Left hindlimb (tissue), 1 donor: ENCODE results near the gene PDE2A.

ENCODE experiments used
- DNase-seq: peaks from one replicate; pipeline ENCODE4 v3.0.0-alpha.2; 2018

The PDE2A gene

DNA sequence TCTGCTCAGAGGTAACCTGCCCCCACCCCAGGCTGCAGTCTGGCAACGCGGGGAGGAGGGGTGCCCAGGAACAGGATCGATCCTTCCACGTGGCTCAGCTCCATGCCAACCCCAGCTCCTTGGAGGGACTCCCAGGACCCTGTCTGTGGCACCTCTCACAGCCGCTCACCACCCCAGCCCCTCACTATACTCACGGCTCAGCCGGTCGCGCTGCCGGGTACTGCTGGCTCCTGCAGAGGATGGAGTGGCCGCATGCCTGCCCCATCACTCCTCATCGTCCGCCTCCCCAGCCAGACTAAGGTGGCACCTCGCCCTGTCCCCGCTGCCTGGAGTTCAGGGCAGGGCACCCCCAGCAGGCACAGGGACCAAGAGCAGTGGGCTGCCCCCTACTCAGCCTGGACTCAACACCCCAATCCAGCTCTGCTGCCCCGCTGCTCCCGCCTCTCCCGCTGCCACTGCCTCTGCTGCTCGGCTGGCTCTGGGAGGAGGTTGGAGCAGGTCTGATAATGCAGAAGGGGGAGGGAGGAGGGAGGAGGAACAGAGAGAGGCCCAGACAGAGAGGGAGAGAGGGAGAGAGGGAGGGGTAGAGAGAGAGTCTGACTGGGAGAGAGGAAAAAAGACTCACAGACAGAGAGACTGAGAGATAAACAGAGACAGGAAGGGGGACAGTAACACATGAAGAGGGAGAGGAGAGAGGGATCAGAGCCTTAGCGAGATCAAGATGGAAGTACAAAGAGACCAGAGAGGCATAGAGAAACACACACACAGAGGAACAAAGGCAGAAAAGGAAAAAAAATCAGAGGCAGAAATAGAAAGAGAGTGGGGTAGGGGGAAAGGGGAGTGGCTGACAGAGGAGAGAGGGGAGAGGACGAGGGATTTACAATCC, at the start of gene PDE2A:
Gene PDE2A, minus strand, starts transcription at position 480 of the 886 bp plus-strand sequence. Its CDS starts 215 bp downstream, at position 265.
- no peak for DNase-seq

DNA sequence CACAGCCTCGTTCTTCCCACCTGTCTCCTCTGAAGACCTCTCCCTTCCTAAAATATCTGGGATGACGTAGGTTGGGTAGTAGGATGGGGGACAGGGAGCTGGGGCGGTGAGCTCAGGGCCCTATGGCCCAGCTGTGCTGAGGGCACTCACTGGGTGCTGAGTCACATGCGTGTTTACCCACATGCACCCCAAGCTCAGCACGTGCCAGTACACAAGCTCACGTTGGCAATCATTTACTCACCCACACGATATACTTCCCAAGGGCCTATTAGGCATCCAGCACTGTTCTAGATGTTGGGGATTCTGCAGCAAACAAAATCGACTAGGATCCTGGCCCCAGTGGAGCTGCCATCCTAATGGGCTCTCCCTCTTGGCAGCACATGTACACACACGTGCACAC, 49.3 kb upstream of the PDE2A start:
- no peak for DNase-seq

DNA sequence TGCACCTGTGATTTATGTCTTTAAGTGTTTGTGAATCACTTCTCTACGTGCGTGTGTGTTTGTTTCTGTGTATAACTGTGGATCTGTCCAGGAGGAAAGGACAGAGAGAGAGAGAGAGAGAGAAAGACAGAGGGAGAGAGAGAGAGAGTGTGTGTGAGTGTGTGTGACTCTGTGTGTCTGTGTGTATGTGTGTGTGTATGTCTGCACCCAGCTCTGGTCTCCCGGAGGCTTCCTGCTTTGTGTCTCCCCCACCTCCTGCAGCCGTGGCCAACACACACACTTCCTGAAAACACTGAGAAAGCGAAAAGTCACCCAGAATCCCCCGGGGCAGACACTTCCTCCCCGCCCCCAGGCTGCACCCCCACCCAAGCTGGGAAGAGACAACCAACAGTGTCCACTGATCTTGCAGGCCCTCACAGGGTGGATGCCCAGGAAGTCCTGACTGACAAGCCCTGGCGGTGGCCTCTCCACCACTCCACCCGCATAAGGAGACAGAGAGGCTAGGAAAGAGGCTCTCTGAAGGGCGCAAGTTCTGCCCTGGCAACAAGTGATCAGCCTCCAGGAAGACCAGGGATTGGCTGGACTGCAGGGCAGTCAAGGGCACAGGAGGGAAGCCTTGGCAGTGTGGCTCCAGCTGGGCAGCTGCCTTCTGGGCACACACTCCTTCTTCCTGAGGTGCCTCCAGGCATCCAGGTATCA, 48.0 kb upstream of the PDE2A start:
- DNase-seq, result peak; percentile 94

DNA sequence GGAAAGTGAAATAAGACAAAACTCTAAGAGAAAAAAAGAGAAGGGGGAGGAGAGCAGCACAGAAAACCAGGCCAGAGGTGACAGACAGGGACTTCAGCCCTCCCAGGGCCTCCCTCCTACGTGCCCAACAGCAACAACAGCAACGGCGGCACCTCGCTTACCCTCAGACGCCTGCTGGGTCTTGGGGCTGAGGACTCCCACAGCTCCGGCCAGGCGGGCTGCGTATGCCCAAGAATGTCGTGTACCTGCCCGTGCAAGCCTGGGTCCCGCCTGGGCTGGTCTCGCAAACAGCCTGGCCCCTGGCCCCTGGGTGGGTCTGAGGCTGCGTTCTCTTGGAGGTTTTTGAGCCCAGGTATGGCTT, 47.4 kb upstream of the PDE2A start:
- no peak for DNase-seq

DNA sequence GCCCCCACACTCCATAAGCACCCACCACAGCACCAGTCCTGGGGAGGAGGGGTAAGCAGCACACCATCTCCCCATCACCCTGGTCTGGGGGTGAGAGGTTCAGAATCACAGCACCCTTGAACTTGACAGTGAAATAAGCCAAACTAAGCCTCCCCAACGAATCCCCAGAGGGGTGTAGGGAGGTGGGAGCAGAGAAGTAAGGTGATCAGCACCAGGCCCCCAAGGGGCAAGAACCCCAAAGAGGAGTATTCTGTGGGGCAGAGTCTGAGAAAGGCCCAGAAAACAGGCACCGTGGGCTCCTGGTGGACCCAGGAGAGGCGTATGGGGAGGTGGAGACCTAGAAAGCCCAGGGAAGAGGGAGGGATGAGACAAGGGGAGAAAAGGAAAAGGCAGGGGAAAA, 47.1 kb upstream of the PDE2A start:
- no peak for DNase-seq

DNA sequence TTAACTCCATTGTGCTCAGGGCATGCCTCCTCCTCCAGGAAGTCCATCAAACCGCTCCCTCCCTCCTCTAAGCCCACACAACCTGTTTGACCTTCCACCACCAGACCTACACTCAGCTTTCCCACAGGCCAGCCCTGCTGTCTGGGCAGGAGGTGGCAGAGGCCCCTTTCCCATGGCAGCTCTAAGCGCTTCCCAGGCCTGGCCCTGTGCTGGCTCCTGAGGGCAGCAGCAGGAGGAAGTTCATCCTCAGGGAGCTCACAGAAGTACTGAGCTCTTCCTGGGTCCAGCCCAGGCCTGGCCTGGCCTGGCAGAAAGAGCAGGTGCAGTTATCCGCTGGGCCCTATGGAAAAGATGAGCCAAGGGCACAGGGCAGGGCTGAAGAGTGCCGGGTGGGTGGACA, 46.6 kb upstream of the PDE2A start:
- DNase-seq, result no peak

DNA sequence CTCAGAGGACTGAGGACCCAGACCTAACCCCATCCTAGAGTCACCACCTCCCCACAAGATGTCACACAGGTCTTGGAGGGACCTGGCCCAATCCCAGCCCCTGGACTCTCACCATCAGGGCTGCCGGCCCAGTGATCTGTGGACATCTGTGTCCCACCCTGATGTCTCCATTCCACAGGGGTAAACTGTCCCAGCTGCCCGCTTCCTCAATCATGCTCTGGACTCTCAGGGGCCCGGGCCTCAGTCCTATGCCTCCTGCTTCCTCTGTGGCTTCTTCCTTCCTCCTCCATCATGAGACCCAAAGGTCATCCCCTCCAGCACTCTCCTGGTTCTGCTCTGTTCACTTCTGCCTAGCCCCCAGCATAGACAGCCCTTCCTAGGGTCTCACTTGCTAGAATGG, 45.8 kb upstream of the PDE2A start:
- no peak for DNase-seq

DNA sequence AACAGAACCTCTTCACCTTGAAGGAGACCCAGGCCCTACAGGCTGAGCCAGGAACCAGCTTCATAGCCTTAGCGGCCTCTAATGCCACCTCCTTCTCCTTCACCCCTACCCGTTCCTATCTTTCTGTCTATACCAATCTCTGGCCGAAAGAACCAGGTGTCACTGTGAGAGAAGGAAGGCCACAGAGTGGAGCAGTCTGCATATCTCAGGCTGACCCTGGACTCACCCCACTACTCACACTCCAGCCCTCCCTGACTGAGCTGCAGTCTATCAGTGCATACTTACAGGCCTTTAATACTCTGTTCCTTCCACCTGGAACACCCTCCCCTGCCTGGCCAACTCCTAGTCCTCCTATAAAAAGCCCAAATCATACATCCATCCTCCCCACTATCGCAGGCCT, 45.3 kb upstream of the PDE2A start:
- no peak for DNase-seq

DNA sequence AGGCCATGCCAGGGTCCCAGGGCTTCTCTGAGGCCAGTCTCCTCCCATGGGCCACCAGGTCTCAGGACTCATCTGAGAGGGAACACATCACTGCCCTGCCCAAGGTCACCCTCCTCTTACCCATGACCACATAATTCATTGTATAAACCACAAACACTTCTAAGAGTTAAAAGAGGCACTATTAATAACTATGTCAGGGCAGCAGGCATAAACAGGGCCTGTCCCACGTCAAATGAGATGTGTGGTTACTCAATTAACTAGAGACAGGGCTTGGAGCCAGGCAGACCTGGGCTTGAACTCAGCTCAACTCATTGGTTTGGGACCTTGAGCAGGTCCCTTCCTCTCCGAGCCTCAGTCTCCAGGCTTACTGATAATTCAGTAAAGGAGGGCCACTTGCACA, 44.9 kb upstream of the PDE2A start:
- DNase-seq, result no peak

DNA sequence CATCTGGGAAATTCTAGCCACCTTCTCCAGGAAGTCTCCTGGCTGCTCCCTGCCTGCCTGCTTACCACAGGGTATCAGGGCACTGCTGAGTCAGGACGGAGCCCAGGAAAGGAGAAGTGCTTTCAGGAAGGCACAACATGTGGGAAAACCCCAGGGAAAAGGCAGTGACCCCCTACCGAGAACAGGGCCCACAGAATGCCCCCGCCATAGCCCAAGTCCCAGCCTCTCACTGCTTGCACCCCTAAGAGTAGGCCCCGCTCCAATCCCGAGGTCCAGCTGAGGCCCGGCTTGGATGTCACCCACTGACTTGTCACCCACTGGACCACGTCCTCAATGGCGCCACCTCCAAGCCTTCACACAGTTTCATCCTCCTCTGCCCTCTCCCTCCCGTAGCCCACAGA, 43.9 kb upstream of the PDE2A start:
- no peak for DNase-seq

DNA sequence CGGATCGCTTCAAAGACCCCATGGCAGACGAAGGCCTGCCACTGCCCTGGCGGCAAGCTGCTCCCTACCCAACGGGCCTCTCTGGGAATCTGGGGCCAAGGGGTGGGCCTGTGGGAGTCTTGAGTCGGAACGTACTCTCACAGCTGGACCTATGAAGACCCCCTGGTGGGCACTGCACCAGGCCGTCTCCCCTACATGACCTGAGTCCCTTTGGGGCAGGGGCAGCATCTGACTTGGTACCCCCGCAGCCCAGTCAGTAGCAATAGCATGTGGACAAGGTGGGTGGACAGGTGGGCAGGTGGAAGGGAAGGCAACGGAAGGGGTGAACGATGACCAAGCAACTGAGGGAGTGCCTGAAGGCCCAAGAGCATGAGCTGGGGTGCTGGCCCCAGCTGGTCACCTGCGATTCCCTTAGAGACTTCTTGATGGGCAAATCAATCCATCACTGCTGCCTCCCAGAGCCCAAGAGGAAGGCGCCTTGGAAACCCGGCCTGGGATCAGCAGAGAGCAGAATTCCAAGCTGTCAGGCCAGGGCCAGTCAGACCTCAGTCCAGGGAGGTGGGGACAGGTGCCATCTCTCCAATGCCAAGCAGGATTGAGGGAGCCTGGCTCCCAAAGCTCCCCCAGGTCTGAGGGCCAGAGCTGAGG, 42.7 kb upstream of the PDE2A start:
- no peak for DNase-seq

DNA sequence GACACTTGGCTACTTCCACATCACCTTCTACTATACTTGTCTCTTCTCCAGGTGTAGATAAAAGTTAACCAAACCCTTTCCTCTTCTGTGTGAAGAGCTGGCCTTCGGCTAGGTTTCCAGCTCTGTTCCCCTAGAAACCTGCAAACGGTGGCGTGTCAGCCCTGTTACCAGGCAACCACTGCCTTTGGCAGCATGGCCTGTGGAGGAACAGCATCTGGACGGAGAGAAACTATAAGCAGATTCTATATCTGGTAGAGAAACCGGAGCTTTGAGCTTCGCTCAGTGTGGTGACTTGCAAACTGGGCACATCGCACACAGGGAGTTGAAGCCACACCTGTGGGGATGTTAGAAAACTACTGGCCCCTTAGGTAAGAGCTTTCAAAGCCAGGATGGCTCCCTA, 42.1 kb upstream of the PDE2A start:
- DNase-seq, result peak; percentile 79

DNA sequence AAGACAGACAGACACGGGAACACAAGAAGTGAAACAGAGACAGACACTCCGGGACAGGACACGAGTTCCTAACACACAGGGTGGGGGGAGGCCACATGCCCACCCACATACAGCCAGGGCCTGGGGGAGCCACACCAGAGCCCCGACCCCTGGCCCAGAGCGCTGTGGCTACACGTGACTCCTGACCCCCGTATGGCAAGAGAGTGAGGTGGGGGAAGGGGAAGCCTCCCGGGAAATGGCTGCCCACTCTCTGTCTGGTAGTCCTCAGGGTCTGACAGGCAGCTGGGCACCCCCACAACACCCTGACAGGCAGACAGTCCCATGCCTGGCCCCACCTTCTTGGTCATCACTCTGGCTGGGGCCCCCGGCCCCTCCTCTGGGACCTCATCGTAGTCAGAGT, 38.6 kb upstream of the PDE2A start:
- DNase-seq, result no peak

DNA sequence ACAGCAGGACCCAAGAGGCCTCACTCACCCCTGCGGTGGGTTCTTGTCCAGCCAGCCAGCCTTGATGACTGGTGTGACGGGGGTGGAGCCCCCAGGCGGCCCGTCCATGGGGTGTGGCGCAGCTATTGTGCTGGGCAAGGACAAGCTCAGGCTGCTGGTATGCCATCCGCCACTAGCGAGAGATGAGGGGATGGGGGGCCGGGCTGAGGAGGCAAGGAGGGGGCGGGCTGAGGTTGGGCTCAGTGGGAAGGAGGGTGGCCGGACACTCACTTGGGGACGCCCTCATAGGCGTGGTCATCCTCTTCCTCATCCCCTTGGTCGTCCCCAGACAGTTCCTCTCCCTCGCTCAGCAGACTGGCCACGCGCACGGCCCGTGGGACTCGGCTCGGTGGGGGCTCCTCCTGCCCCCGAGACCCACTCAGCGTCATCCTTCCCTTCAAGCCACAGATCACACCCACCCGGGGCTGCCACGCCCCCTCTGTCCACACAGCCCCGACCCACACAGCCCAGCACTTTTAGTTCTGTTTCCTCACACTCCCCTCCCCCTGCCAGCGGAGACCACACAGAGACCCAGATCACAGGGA, 38.0 kb upstream of the PDE2A start:
- peak; percentile 75 for DNase-seq

DNA sequence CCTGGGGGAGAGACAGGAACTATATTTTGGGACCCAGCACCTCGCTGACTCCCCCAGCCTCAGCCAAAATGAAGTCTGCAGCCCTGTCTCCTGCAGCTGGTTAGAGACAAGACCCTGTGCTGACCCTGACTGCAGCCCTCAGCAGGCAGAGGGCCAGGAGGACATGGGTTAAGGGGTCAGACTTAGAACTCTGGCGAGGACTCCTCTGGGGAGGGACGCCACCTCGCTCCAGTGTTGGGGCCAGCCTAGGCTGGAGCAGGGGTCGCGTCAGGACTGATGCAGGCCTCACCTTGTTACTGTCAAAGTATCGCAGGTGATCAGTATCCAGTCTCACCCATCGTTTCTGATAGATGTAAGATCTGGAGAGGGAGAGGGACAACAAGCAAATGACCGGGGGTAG, 36.9 kb upstream of the PDE2A start:
- DNase-seq, result no peak

DNA sequence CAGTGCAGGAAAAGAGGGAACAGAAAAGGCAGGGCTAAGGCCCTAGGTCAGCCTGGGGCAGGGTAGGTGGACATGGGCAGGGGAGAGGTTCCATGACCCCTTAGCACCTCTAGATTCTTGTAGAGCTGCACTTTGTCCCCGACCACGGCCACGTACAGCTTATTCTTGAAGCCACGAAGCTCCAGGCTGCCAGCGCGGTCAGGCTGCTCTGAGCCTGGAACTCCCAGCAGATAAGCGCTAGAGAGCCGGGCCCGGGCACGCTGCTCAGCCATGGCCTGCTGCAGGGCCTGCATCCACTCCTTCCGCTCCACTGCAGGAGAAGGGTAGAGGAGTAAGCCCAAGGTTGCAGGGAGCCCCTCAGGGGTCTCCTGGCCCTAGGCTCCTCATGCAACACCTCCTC, 36.1 kb upstream of the PDE2A start:
- DNase-seq, result no peak

DNA sequence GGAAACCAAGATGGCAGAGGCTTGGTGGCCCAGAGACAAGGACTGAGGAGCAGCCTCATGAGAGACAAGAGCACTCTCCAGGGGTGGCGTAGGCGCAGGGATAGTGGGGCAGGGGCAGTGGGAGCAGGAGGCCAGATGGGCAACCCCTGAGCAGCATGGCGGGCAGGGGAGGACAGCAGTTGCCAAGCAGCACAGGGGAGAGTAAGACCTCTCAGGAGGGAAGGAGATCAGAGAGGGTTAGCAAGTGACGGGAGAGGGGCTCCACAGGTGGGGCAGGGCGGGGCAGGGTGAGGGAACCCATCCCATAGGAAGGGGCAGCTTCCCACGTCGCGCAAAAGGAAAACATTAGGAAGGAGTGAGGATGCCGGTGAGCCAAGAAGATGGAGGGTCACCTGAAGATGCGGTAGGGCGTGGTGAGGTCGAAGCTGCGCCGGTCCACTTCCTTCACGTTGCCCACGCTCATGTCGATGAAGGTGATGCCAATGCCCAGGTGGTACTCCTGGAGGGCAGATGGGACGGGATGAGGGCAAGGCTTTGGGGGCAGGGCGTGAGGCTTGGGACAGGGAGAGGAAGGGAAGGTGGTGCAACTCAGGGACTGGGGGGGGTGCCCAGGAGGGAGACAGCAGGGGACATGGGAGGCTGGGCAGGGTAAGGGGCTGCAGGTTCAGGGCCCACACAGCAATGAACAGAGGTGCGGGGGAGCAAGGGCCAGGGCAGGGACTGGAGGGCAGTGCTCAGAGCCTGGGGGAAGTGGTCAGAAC, 35.4 kb upstream of the PDE2A start:
- DNase-seq, result no peak

DNA sequence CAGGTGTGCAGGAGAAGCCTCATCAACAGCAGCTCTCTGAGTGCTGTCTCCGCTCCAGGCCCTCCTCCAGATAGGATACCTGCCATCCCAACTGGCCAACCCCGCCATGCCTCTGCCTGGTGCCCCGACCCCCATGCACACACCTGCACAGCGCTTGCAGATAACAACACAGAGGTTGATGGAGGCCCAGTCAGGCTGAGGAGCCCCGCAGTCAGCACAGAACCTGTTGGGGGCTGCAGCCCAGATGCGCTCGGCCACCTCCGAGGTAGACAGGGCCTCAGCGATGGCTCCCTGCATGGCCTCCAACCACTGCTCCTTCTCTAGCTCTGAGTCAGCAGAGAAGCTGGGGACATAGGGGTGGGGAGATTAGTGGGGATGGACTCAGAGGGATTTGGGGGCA, 32.8 kb upstream of the PDE2A start:
- DNase-seq, result no peak

DNA sequence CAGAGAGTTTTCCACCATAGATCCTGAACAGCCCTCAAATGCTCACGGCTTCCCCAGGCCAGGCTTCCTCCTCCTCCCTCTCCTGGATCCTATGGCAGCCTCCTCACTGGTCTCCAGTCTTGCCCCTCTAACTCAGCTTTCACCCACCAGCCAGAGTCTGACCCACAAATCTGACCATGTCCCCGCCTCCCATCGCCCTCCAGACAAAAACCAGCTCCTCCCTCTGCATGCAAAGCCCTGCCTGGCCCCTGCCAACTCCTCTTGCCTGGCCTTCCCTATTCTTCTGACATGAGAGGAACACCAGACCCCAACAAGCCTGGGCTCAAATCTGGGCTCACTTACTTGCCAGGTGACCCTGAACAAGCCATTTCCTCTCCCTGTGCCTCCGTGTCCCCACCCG, 32.4 kb upstream of the PDE2A start:
- DNase-seq, result no peak

DNA sequence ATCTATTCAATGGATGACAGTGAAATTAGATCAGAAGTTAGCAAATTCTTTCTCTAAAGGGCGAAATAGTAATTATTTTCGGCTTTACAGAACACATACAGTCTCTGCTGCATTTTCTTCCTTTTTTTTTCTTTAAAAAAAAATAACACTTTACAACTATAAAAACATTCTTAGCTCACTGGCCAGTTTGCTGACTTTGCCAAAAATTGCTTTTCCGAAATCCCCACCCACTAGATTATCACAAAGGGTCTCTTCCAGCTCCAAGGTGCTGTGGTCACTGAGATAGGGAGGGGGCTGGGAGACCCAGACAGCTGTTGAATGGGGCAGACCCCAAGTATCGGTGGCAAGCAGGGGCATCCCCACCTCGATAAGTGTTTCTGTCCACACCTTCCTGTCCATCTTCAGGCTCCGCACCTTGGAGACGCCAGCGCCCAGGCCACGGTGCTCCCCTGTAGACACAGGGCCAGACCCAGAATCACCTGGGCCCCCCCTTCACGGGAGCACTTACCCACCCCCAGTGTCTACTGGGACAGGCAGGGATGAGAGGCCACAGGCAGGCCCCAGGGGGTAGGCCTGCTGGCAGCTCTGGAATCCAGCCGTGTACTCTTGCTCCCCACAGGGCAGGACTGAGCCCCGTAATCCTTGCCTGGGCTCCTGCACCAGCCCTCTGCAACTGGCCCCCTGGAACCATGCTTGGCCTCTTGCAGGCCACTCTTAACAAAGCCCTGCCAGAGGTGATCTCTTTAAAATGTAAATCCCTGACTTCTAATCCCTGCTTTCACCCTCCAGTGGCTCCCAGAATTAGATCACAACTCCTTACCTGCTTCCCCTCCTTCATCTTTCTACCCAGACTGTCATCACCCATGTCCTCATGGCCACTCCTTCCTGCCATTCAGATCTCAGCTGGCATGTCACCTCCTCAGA, 31.5 kb upstream of the PDE2A start:
- no peak for DNase-seq

DNA sequence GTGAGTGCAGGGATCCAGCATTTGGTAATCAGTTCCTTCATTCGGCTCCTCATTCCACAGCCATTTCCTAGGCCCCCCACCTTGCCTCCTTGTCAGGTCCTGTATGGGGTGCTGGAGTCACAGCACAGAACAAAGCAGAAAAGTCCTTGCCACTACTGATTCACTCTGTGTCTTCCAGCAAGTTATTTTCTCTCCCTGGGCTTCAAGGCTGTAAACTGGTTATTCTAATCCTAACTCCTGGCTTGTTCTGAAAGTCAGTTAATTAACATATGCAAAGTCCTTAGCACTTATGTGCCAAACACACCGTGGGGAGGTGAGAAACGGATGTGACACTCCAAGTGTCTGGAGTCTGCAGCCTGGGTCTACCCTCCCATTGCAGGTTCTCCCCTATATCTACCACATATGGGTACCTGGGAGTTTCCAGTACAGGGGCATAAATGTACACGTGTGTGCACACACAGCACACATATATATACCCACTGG, 30.6 kb upstream of the PDE2A start:
- DNase-seq, result no peak
